ENCODE data around the gene SYNRG. TPM values are rescaled to one million over a fixed set of nuclear protein-coding genes. Genes with fewer than 3 reads are reported as not detected.

The SYNRG gene
- total RNA-seq, 2 donors from 2014 or later, result 23.6 to 28.6 TPM

- Histone ChIP-seq H3K4me3 (no peak overlapping the region), H3K4me1 (ENCODE audit: control insufficient read depth in 1 of 2, low read depth in 2 of 2) (no peaks in the 10 kb centered on the region), H3K27me3 (replicated peaks; ENCODE audit: insufficient read depth) (no peaks in the 10 kb centered on the region), H3K27ac (no peak overlapping the region), H3K9me3 (no peaks in the 10 kb centered on the region), H3K36me3 (no peaks in the 10 kb centered on the region)
- TF ChIP-seq CTCF (IDR thresholded peaks at IDR 0.05), result no peak
- ATAC-seq (ENCODE audit: insufficient number of reproducible peaks, low FRiP score, low read depth), result no peak
- DNase-seq (ENCODE audit: low spot score), result no peak
Observed at GRCh38 chr17:37503148-37503547, 106.1 kb downstream of the SYNRG start.

GRCh38 chr17:37502009-37502936 lies 106.9 kb downstream of the SYNRG start:
- Histone ChIP-seq H3K9me3 (no peaks in the 10 kb centered on the region), H3K27ac (no peak overlapping the region), H3K4me1 (ENCODE audit: control insufficient read depth in 1 of 2, low read depth in 2 of 2) (no peaks in the 10 kb centered on the region), H3K4me3 (no peak overlapping the region), H3K27me3 (replicated peaks; ENCODE audit: insufficient read depth) (no peaks in the 10 kb centered on the region), H3K36me3 (no peaks in the 10 kb centered on the region)
- DNase-seq (ENCODE audit: low spot score) (no peak), ATAC-seq (ENCODE audit: insufficient number of reproducible peaks, low FRiP score, low read depth) (no peak)
- TF ChIP-seq CTCF (IDR thresholded peaks at IDR 0.05), result no peak

GRCh38 chr17:37500378-37500777 lies 108.8 kb downstream of the SYNRG start:
- H3K36me3 ChIP-seq, result no peaks in the 10 kb centered on the region
- no peak overlapping the region for H3K27ac ChIP-seq
- no peaks in the 10 kb centered on the region for H3K27me3 ChIP-seq (replicated peaks; ENCODE audit: insufficient read depth)
- no peaks in the 10 kb centered on the region for H3K9me3 ChIP-seq
- H3K4me3 ChIP-seq, result no peak overlapping the region
- ATAC-seq (ENCODE audit: insufficient number of reproducible peaks, low FRiP score, low read depth), result no peak
- TF ChIP-seq CTCF (IDR thresholded peaks at IDR 0.05), result no peak
- no peaks in the 10 kb centered on the region for H3K4me1 ChIP-seq (ENCODE audit: control insufficient read depth in 1 of 2, low read depth in 2 of 2)
- no peak for DNase-seq (ENCODE audit: low spot score)

- H3K4me1 ChIP-seq (ENCODE audit: control insufficient read depth in 1 of 2, low read depth in 2 of 2), result peaks cover 14 to 21% of the 10 kb centered on the region in 2 donors
- ATAC-seq (ENCODE audit: insufficient number of reproducible peaks, low FRiP score, low read depth) (no peak), DNase-seq (ENCODE audit: low spot score) (no peak)
- no peaks in the 10 kb centered on the region for H3K36me3 ChIP-seq
- no peak overlapping the region for H3K4me3 ChIP-seq
- H3K9me3 ChIP-seq, result no peaks in the 10 kb centered on the region
- H3K27me3 ChIP-seq (replicated peaks; ENCODE audit: insufficient read depth), result no peaks in the 10 kb centered on the region
- no peak overlapping the region for H3K27ac ChIP-seq
- no peak for TF ChIP-seq CTCF (IDR thresholded peaks at IDR 0.05)
Observed at GRCh38 chr17:37494971-37495370, 114.2 kb downstream of the SYNRG start.

- no peak overlapping the region for H3K27ac ChIP-seq
- no peak overlapping the region for H3K4me3 ChIP-seq
- peaks cover 14 to 21% of the 10 kb centered on the region in 2 donors for H3K4me1 ChIP-seq (ENCODE audit: control insufficient read depth in 1 of 2, low read depth in 2 of 2)
- H3K27me3 ChIP-seq (replicated peaks; ENCODE audit: insufficient read depth), result no peaks in the 10 kb centered on the region
- no peaks in the 10 kb centered on the region for H3K9me3 ChIP-seq
- no peaks in the 10 kb centered on the region for H3K36me3 ChIP-seq
- ATAC-seq (ENCODE audit: insufficient number of reproducible peaks, low FRiP score, low read depth) (no peak), DNase-seq (ENCODE audit: low spot score) (no peak)
- no peak for TF ChIP-seq CTCF (IDR thresholded peaks at IDR 0.05)
Observed at GRCh38 chr17:37494401-37494831, 114.8 kb downstream of the SYNRG start.
